Mammary epithelial cell (primary cell): ENCODE results near the gene SLC45A2.

Source experiments
- EZH2 ChIP-seq: IDR thresholded peaks from 2 replicates; pipeline ENCODE4 v1.6.1; 2012; ENCODE audit warnings: low read length, inconsistent platforms, borderline replicate concordance
- TF ChIP-seq, protein P1 (sequence below), 2 donors: IDR thresholded peaks in 1 of 2; conservative IDR thresholded peaks in 1 of 2; 2 replicates each; pipeline ENCODE4 v1.5.1; 2011 to 2012; ENCODE audit warnings: inconsistent platforms in 2 of 2, low read length in 2 of 2, mild to moderate bottlenecking in 2 of 2, control low read depth in 1 of 2, low read depth in 1 of 2; ENCODE audit not compliant: insufficient read depth in 1 of 2; ENCODE audit errors: extremely low read depth in 1 of 2

- TF ChIP-seq, protein P1, sequence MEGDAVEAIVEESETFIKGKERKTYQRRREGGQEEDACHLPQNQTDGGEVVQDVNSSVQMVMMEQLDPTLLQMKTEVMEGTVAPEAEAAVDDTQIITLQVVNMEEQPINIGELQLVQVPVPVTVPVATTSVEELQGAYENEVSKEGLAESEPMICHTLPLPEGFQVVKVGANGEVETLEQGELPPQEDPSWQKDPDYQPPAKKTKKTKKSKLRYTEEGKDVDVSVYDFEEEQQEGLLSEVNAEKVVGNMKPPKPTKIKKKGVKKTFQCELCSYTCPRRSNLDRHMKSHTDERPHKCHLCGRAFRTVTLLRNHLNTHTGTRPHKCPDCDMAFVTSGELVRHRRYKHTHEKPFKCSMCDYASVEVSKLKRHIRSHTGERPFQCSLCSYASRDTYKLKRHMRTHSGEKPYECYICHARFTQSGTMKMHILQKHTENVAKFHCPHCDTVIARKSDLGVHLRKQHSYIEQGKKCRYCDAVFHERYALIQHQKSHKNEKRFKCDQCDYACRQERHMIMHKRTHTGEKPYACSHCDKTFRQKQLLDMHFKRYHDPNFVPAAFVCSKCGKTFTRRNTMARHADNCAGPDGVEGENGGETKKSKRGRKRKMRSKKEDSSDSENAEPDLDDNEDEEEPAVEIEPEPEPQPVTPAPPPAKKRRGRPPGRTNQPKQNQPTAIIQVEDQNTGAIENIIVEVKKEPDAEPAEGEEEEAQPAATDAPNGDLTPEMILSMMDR (conservative IDR thresholded peaks at IDR 0.05 in 1 of 2, IDR thresholded peaks at IDR 0.05 in 1 of 2; ENCODE audit: extremely low read depth in 1 of 2, insufficient read depth in 1 of 2, low read depth in 1 of 2, low read length in 2 of 2): no peak
- TF ChIP-seq EZH2: no peak
Measured at GRCh38 chr5:33903118-33903517, 81.4 kb downstream of the SLC45A2 start.
